Measurements from ENCODE around the gene PNISR. TPM values are rescaled to one million over a fixed set of nuclear protein-coding genes. Genes with fewer than 3 reads are reported as not detected.
A peak's percentile ranks its signal among the peaks of the same experiment; 100 is the strongest.

PNISR gene
- total RNA-seq, 1 experiment from 2014 or later: 69.5 TPM

GRCh38 chr6:99458319-99458718 is 33.2 kb upstream of the PNISR start:
- Mint-ChIP-seq H3K9me3 (ENCODE audit: unreplicated experiment) (no peaks in the 10 kb centered on the region), H3K4me3 (ENCODE audit: unreplicated experiment) (no peak overlapping the region), H3K4me1 (ENCODE audit: low read depth, unreplicated experiment) (no peaks in the 10 kb centered on the region), H3K27ac (ENCODE audit: unreplicated experiment) (no peak overlapping the region), H3K36me3 (ENCODE audit: insufficient read depth, unreplicated experiment) (peaks cover 10% of the 10 kb centered on the region), H3K27me3 (ENCODE audit: insufficient read depth, unreplicated experiment) (no peaks in the 10 kb centered on the region)
- intact Hi-C loops (cut with micrococcal nuclease; ENCODE audit: unreplicated experiment): no loop called here
- CTCF ChIA-PET: no interaction called here
- Histone ChIP-seq H3K4me1 (no peaks in the 10 kb centered on the region), H3K36me3 (ENCODE audit: control insufficient read depth, insufficient read depth, low read length) (no peaks in the 10 kb centered on the region), H3K27me3 (replicated peaks; ENCODE audit: control insufficient read depth, insufficient read depth, low read length) (no peaks in the 10 kb centered on the region), H3K9me3 (no peaks in the 10 kb centered on the region), H3K4me3 (ENCODE audit: low read depth, low read length) (no peak overlapping the region)
- TF ChIP-seq CTCF (IDR thresholded peaks at IDR 0.05; ENCODE audit: insufficient read depth in 1 of 2, low read depth in 1 of 2, low read length in 1 of 2, severe bottlenecking in 1 of 2, unreplicated experiment in 1 of 2): no peak
- POLR2A ChIA-PET: no interaction called here
- peak in 1 of 2 experiments; percentile 23 for DNase-seq
- no TSS peak for BruUV-seq (replicated peaks)

GRCh38 chr6:99446076-99446475 is 21.0 kb upstream of the PNISR start:
- H3K27me3 ChIP-seq (replicated peaks; ENCODE audit: control insufficient read depth, insufficient read depth, low read length): no peaks in the 10 kb centered on the region
- no peak for TF ChIP-seq CTCF (IDR thresholded peaks at IDR 0.05; ENCODE audit: insufficient read depth in 1 of 2, low read depth in 1 of 2, low read length in 1 of 2, severe bottlenecking in 1 of 2, unreplicated experiment in 1 of 2)
- CTCF ChIA-PET: no interaction called here
- intact Hi-C loops (cut with micrococcal nuclease; ENCODE audit: unreplicated experiment): no loop called here
- H3K36me3 ChIP-seq (ENCODE audit: control insufficient read depth, insufficient read depth, low read length): no peaks in the 10 kb centered on the region
- Mint-ChIP-seq H3K27me3 (ENCODE audit: insufficient read depth, unreplicated experiment) (no peaks in the 10 kb centered on the region), H3K9me3 (ENCODE audit: unreplicated experiment) (peaks cover 5% of the 10 kb centered on the region), H3K4me3 (ENCODE audit: unreplicated experiment) (no peak overlapping the region), H3K36me3 (ENCODE audit: insufficient read depth, unreplicated experiment) (peaks cover 13% of the 10 kb centered on the region), H3K27ac (ENCODE audit: unreplicated experiment) (no peak overlapping the region), H3K4me1 (ENCODE audit: low read depth, unreplicated experiment) (no peaks in the 10 kb centered on the region)
- H3K4me1 ChIP-seq: no peaks in the 10 kb centered on the region
- POLR2A ChIA-PET: no interaction called here
- BruUV-seq (replicated peaks): no TSS peak
- no peak for DNase-seq
- H3K9me3 ChIP-seq: no peaks in the 10 kb centered on the region
- no peak overlapping the region for H3K4me3 ChIP-seq (ENCODE audit: low read depth, low read length)

- Histone ChIP-seq H3K27me3 (replicated peaks; ENCODE audit: control insufficient read depth, insufficient read depth, low read length) (no peaks in the 10 kb centered on the region), H3K36me3 (ENCODE audit: control insufficient read depth, insufficient read depth, low read length) (no peaks in the 10 kb centered on the region), H3K4me1 (no peaks in the 10 kb centered on the region; the same call in 1 of the 2 replicates), H3K4me3 (ENCODE audit: low read depth, low read length) (no peak overlapping the region), H3K9me3 (no peaks in the 10 kb centered on the region)
- Mint-ChIP-seq H3K27me3 (ENCODE audit: insufficient read depth, unreplicated experiment) (no peaks in the 10 kb centered on the region), H3K27ac (ENCODE audit: unreplicated experiment) (no peak overlapping the region), H3K36me3 (ENCODE audit: insufficient read depth, unreplicated experiment) (peaks cover 5% of the 10 kb centered on the region), H3K4me1 (ENCODE audit: low read depth, unreplicated experiment) (no peaks in the 10 kb centered on the region), H3K9me3 (ENCODE audit: unreplicated experiment) (no peaks in the 10 kb centered on the region), H3K4me3 (ENCODE audit: unreplicated experiment) (no peak overlapping the region)
- TF ChIP-seq CTCF (IDR thresholded peaks at IDR 0.05; ENCODE audit: insufficient read depth in 1 of 2, low read depth in 1 of 2, low read length in 1 of 2, severe bottlenecking in 1 of 2, unreplicated experiment in 1 of 2): peak; percentile 50 to 57
- CTCF ChIA-PET: no interaction called here
- DNase-seq: no peak
- intact Hi-C loops (cut with micrococcal nuclease; ENCODE audit: unreplicated experiment): no loop called here
- POLR2A ChIA-PET: no interaction called here
- BruUV-seq (replicated peaks): no TSS peak
Observed at GRCh38 chr6:99434702-99435530, 9.8 kb upstream of the PNISR start.

Data from Caco-2 (cell line).